ENCODE results near the gene ENTHD1.

The ENTHD1 gene

GRCh38 chr22:39715778-39716495 lies 177.6 kb downstream of the ENTHD1 start:
- no peak for DNase-seq (ENCODE audit: low read depth in 3 of 3)

GRCh38 chr22:39714321-39714720 lies 179.2 kb downstream of the ENTHD1 start:
- no peak for DNase-seq (ENCODE audit: low read depth in 3 of 3)

- no peak for DNase-seq (ENCODE audit: low read depth in 3 of 3)
Measured at GRCh38 chr22:39713799-39714290, 179.7 kb downstream of the ENTHD1 start.

GRCh38 chr22:39712751-39713525 lies 180.6 kb downstream of the ENTHD1 start:
- DNase-seq (ENCODE audit: low read depth in 3 of 3) = no peak

- DNase-seq (ENCODE audit: low read depth in 3 of 3) = no peak
Measured at GRCh38 chr22:39712081-39712480, 181.5 kb downstream of the ENTHD1 start.

- no peak for DNase-seq (ENCODE audit: low read depth in 3 of 3)
Measured at GRCh38 chr22:39710380-39711150, 183.0 kb downstream of the ENTHD1 start.

DNA sequence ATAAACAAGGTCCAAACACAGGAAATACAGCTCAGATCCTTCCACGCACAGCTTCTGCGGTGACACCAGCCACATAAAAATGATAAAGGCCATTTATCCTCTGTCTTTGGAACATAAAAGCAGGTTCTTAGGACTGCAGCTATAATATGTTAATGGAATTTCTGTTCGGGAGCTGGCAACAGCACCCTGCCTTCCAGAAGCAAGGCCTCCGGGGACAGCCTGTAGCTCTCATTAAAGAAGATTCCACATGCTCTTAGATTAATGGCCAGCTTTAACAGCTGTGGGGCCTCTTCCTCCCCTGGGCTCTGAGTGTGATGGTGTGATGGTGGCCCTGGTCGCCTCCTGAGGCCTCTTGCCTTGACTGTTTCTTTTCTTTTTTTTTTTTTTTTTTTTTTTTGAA lies 185.7 kb downstream of the ENTHD1 start:
- no peak for DNase-seq (ENCODE audit: low read depth in 3 of 3)

- no peak for DNase-seq (ENCODE audit: low read depth in 3 of 3)
Measured at GRCh38 chr22:39707351-39707750, 186.2 kb downstream of the ENTHD1 start.

GRCh38 chr22:39706376-39707140 lies 187.0 kb downstream of the ENTHD1 start:
- DNase-seq (ENCODE audit: low read depth in 3 of 3) = no peak

DNA sequence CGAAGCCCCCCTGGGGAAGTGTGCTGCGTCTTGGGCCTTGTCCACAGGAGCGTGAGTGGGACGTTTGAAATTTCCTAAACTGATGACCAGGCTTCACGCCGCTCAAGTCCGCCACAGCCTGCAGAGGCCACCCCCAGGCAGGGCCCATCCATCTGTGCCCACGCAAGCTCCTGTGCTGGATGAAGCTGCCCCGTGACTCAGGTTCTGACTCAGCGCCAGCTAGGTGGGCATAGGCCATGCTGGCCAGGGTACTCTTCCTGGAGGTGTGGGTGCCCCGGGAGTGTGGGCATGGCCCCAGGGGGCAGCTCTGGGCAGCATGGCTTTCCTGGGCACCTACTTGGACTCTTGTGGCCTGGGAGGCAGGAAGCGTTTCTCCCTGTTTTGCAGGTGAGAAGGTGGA lies 188.2 kb downstream of the ENTHD1 start:
- DNase-seq (ENCODE audit: low read depth in 3 of 3) = no peak

DNA sequence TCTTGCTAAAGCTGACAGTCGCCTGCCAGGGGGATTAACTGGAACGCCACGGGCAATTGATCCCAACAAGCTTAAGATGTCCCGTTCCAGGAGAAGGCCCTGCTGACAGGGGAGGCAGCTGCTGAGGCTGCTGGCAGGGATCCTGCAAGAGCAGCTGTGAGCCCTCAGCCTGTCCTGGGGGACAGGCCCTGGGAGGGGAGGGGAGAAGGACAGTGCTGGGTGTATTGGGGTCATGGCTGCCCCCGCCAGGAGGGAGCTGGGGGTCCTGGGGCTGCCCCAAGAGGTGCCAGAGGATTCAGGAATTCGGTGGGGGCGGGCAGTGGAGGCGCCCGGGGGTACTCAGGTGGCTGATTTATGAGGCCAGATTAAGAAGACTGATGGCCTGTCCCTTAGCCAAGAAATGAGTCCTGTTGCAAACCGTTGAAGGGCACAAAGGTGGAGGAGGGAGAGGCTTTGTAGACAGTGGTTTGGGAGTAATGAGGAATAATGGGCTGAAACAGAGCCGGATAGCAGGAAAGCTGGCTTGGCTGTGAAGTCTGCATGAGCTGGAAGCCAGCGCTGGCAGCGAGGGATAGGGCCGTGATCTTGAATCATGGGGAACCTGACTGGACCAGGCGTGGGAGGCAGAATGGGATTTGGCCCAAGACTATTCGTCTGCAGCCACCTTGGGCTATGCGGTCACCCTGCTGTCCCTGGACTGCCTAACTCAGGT lies 189.5 kb downstream of the ENTHD1 start:
- DNase-seq (ENCODE audit: low read depth in 3 of 3) = no peak

- no peak for DNase-seq (ENCODE audit: low read depth in 3 of 3)
Measured at GRCh38 chr22:39703091-39703490, 190.5 kb downstream of the ENTHD1 start.

DNA sequence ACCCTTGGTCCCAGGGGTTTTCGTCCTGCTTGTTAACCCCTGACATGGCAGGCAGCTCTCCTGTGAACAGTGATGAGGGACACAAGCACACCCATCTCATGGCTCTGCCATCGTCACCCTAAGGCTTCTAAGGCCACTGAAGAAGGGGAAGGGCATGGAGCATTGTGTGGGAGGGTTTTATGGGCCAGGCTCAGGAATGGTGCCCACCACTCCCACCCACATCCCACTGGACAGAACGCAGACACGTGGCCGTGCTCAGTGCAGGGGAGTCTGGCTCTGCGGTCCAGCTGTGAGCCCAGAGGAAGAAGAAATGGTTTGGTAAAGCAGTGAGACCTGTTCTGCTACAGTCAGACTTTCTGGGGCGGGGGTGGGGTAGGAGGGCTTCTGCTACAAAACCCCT lies 193.0 kb downstream of the ENTHD1 start:
- DNase-seq (ENCODE audit: low read depth in 3 of 3) = no peak

DNA sequence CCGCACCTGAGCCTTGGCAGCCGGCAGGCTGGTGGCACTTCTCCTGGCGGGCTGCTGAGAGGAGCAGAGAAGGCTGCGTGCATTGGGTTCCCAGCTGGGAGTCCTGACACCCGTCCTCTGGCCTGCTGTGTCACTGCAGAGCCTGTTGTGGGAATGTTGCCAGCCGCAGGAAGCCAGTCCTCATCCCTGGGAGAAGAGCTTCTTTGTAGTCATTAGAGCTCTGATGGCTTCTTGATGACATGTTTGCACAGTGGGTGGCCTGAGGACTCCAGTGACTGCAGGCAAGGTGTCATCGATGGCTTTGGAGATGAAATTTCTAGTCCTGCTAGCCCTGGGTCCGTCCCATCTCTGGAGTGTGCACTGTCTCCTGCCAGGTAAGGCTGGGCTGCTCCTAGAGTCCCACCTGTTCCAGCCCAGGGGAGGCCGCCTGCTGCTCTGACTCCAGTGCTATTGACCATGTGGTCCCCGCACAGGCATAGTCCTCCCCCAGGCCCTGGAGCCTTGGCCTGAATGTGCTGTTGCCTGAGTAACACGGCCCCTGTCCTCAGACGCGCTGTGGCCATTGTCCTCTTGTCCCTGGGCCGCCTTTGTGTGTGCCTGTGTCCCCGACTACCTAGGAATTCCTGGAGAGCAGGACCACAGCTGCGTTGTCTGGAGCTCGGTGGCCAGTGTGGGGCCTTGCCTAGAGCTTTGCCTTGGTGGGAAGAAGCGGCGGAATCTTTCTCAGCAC lies 193.8 kb downstream of the ENTHD1 start:
- DNase-seq (ENCODE audit: low read depth in 3 of 3) = no peak

GRCh38 chr22:39697790-39698430 lies 195.7 kb downstream of the ENTHD1 start:
- DNase-seq (ENCODE audit: low read depth in 3 of 3) = no peak

GRCh38 chr22:39693943-39694500 lies 199.5 kb downstream of the ENTHD1 start:
- DNase-seq (ENCODE audit: low read depth in 3 of 3) = no peak

Data from stimulated activated CD4-positive, alpha-beta T cell treated with anti-CD3 and anti-CD28 coated beads, TNF-alpha, amount 100 ng/mL, for 24 hours (primary cell).